PC-3 (cell line): ENCODE results near the gene SST. TPM values are rescaled to one million over a fixed set of nuclear protein-coding genes. Genes with fewer than 3 reads are reported as not detected.

Source experiments
- ATAC-seq: fragments of 200-7000 bp; cut with Tn5 transposase; 2 replicates; pipeline ENCODE4 v1.9.1; 2020; ENCODE audit warnings: mild to moderate bottlenecking, moderate library complexity
- BruUV-seq: library from RNA; stranded (reverse); fragments of 400-500 nt; replicated peaks from 2 replicates; lab custom pipeline; 2021; lab: Mats Ljungman, UMichigan
- CTCF ChIA-PET: fragments of 300-600 bp; sonication (Branson Sonifier 250); formaldehyde crosslinking; loops from one replicate; lab custom pipeline; 2022; ENCODE audit warnings: antibody characterized with exemption; lab: Charles Lee
- POLR2A ChIA-PET: fragments of 300-600 bp; sonication (Branson Sonifier 250); formaldehyde crosslinking; loops from one replicate; lab custom pipeline; 2022; ENCODE audit warnings: antibody characterized with exemption; ENCODE audit not compliant: unreplicated experiment; lab: Charles Lee
- DNase-seq: peaks from one replicate; pipeline ENCODE4 v3.0.0-alpha.2; 2015
- H2AFZ ChIP-seq: fragments of 300-600 bp; sonication (generic); 2 replicates; pipeline ENCODE4 v1.6.0; 2016; ENCODE audit warnings: antibody characterized with exemption, low read length
- H3F3A ChIP-seq: fragments of 300-600 bp; sonication (generic); one replicate; pipeline ENCODE4 v1.6.0; 2017; ENCODE audit warnings: antibody characterized with exemption, low read length, control low read depth, mild to moderate bottlenecking; ENCODE audit not compliant: unreplicated experiment
- H3K27ac ChIP-seq: fragments of 300-600 bp; sonication (generic); 2 replicates; pipeline ENCODE4 v1.5.1; 2016; ENCODE audit warnings: mild to moderate bottlenecking, low read length
- H3K27me3 ChIP-seq: fragments of 300-600 bp; sonication (generic); 2 replicates; pipeline ENCODE4 v1.6.1; 2016; ENCODE audit warnings: low read length, mixed read lengths
- H3K36me3 ChIP-seq: fragments of 300-600 bp; sonication (generic); 2 replicates; pipeline ENCODE4 v1.6.1; 2016; ENCODE audit warnings: low read depth, mixed run types, low read length, mixed read lengths
- H3K4me1 ChIP-seq: fragments of 300-600 bp; sonication (generic); 2 replicates; pipeline ENCODE4 v1.5.1; 2016; ENCODE audit warnings: low read length; ENCODE audit not compliant: insufficient read depth
- H3K4me2 ChIP-seq: fragments of 300-600 bp; sonication (generic); 2 replicates; pipeline ENCODE4 v1.6.0; 2016; ENCODE audit warnings: low read length
- H3K4me3 ChIP-seq: fragments of 300-600 bp; sonication (generic); 2 replicates; pipeline ENCODE4 v1.5.1; 2016; ENCODE audit warnings: mild to moderate bottlenecking, low read length, mixed read lengths
- H3K79me2 ChIP-seq: fragments of 300-600 bp; sonication (generic); 2 replicates; pipeline ENCODE4 v1.6.1; 2017; ENCODE audit warnings: low read length, mixed read lengths
- H3K9ac ChIP-seq: fragments of 300-600 bp; sonication (generic); 2 replicates; pipeline ENCODE4 v1.6.0; 2016; ENCODE audit warnings: mild to moderate bottlenecking, low read length
- H3K9me2 ChIP-seq: fragments of 300-600 bp; sonication (generic); replicated peaks from 2 replicates; pipeline ENCODE4 v1.6.1; 2016; ENCODE audit warnings: mixed run types, low read length, mixed read lengths
- H3K9me3 ChIP-seq: fragments of 300-600 bp; sonication (generic); 2 replicates; pipeline ENCODE4 v1.6.1; 2016; ENCODE audit warnings: low read length, mixed read lengths
- H4K20me1 ChIP-seq: fragments of 300-600 bp; sonication (generic); 2 replicates; pipeline ENCODE4 v1.6.1; 2016; ENCODE audit warnings: low read length, mixed read lengths
- EZH2 ChIP-seq: fragments of 300-600 bp; sonication (generic); IDR thresholded peaks from one replicate; pipeline ENCODE4 v1.6.1; 2017; ENCODE audit warnings: antibody characterized with exemption, mild to moderate bottlenecking, low read length; ENCODE audit not compliant: unreplicated experiment
- EZH2phosphoT487 ChIP-seq: fragments of 300-600 bp; sonication (generic); IDR thresholded peaks from 2 replicates; pipeline ENCODE4 v1.6.1; 2018; ENCODE audit warnings: mild to moderate bottlenecking, antibody characterized with exemption, low read length, borderline replicate concordance
- intact Hi-C: fragments of 100-400 bp; cut with micrococcal nuclease; formaldehyde crosslinking; loops from 2 replicates; pipeline ENCODE4 v1.9.0; 2023
- total RNA-seq: library from RNA; depleted of rRNA; stranded (reverse); fragments of >200 nt; gene quantifications from 2 replicates; pipeline ENCODE4 v1.2.3, GENCODE V29; 2014; rRNA removed
- TF ChIP-seq, protein P1 (sequence below): fragments of 300-600 bp; sonication (generic); conservative IDR thresholded peaks from 2 replicates; pipeline ENCODE4 v1.5.1; 2017; ENCODE audit warnings: antibody characterized with exemption, low read depth, mild to moderate bottlenecking, low read length

The SST gene
- total RNA-seq, 1 experiment from 2014 or later, result not detected

DNA sequence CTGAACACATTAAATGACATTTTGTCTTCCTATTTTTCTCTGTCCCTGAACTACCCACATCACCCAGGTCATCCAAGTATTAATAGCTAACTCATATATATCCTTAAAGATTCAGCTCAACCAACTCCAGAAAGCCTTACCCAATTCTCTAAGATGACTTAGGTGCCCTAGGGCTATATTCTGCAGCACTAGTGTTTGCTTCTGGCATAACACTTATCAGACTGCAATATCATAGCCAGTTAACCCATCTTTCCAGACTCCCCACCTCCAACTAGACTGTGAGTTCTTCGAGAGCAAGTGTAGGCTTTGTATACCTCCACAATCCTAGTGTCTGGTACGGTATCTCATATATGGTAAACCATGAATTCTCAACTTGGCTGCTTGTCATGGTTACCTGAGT is 50.7 kb downstream of the SST start:
- Histone ChIP-seq H3K4me2 (no peak overlapping the region), H3K36me3 (no peaks in the 10 kb centered on the region), H3K4me3 (no peak overlapping the region), H2AFZ (no peak overlapping the region), H3F3A (no peaks in the 10 kb centered on the region), H3K27ac (no peak overlapping the region), H3K9me2 (no peaks in the 10 kb centered on the region), H3K9me3 (no peaks in the 10 kb centered on the region), H3K4me1 (no peaks in the 10 kb centered on the region), H3K79me2 (no peaks in the 10 kb centered on the region), H4K20me1 (no peaks in the 10 kb centered on the region), H3K27me3 (peaks cover 79% of the 10 kb centered on the region), H3K9ac (no peak overlapping the region)
- POLR2A ChIA-PET, result no interaction called here
- ATAC-seq, result no peak
- no peak for TF ChIP-seq EZH2phosphoT487
- TF ChIP-seq, protein P1, sequence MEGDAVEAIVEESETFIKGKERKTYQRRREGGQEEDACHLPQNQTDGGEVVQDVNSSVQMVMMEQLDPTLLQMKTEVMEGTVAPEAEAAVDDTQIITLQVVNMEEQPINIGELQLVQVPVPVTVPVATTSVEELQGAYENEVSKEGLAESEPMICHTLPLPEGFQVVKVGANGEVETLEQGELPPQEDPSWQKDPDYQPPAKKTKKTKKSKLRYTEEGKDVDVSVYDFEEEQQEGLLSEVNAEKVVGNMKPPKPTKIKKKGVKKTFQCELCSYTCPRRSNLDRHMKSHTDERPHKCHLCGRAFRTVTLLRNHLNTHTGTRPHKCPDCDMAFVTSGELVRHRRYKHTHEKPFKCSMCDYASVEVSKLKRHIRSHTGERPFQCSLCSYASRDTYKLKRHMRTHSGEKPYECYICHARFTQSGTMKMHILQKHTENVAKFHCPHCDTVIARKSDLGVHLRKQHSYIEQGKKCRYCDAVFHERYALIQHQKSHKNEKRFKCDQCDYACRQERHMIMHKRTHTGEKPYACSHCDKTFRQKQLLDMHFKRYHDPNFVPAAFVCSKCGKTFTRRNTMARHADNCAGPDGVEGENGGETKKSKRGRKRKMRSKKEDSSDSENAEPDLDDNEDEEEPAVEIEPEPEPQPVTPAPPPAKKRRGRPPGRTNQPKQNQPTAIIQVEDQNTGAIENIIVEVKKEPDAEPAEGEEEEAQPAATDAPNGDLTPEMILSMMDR, result no peak
- TF ChIP-seq EZH2, result no peak
- DNase-seq, result no peak
- CTCF ChIA-PET, result no interaction called here
- intact Hi-C loops, result no loop called here
- BruUV-seq, result no TSS peak

Other genes with a start within 250 kb of the SST start
- gene RTP2, start 32.2 kb upstream of the SST start, total RNA-seq, result not detected in 2 replicates
- gene BCL6, start 75.1 kb upstream of the SST start, total RNA-seq, result 7.7 and 11.8 TPM in 2 replicates